Stimulated activated CD4-positive, alpha-beta T cell treated with anti-CD3 and anti-CD28 coated beads, Interleukin-15, amount 100 ng/mL, for 48 hours (primary cell): ENCODE measurements around the gene SYTL2.

Experiments
- DNase-seq, 2 donors: peaks; one replicate each; pipeline ENCODE4 v3.0.0-alpha.2; 2020; ENCODE audit warnings: low read depth in 2 of 2

Gene SYTL2

GRCh38 chr11:85651118-85651517 is 159.8 kb downstream of the SYTL2 start:
- no peak for DNase-seq

DNA sequence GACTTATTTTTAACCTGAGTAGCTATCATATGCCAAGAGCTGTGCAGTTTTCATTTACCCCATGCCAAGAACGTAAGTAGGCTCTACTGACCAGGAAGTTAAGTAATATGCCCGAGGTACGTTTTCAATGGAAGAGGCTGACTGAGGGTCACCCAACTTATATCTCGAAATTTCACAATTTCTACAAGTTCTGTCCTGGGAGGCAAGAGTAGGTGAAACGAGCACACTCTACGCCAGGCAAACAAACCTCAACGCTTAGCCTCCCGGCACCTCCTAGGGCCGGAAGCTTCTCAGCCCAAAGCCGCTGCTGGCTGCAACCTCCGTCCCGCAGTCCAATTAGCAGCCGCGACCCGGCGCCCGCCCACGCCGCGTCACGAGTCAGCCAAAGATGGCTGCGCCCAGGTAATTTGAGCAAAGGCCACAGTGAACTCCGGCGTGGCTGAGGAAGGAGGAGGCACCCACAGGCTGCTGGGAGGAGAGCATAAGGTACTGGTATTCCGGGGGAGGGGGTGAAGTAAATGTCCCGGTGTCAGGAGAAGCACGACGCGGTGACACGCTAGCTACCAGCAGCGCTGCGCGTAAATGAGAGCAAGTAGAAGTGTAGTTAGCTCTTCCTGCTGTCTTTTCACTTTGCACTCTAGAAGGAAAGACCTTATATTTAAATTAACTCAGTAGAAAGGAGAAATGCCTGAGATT is 163.2 kb downstream of the SYTL2 start, which contains the start of gene TMEM126A:
TMEM126A (plus strand) TSS at position 364 of the 696 bp plus-strand sequence. CDS start 2,289 bp downstream, outside the sequence.
- DNase-seq = peak; percentile 87 to 89

DNA sequence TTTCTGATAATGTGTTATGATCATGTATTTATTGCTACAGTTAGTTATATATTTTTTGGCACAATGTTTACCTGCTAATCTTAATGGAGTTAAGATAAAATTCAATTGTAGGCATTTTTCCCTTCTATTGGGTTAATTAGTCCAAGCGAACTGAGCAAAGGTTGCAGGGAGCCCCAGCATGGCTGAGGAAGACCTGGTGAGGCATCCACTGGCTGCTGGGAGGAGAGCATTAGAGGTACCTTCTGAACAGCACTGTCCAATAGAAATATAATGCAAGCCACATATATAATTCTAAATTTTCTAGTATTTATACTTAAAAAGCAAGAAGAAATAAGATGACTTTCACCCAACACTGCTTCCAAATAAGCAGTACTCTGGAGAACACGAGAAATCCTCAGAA is 163.9 kb downstream of the SYTL2 start:
- no peak for DNase-seq
